ENCODE measurements around the gene SLC16A7. TPM values are rescaled to one million over a fixed set of nuclear protein-coding genes. Genes with fewer than 3 reads are reported as not detected.

Gene SLC16A7
- total RNA-seq, 4 donors from 2014 or later, result 14.9 to 22.2 (median 15.7) TPM

- 85 to 92% methylated on average over 1 of the region's 1 CpG for WGBS, 2 donors
- no peaks in the 10 kb centered on the region for H3K4me1 ChIP-seq
- DNase-seq, result no peak
- H3K36me3 ChIP-seq, result no peaks in the 10 kb centered on the region
- H3K9me3 ChIP-seq, result no peaks in the 10 kb centered on the region
- H3K27ac ChIP-seq, result no peak overlapping the region
- intact Hi-C loops (cut with DNase I), result no loop called here
- no peak for TF ChIP-seq POLR2A (IDR thresholded peaks at IDR 0.05)
- TF ChIP-seq CTCF (IDR thresholded peaks at IDR 0.05), result no peak
- H3K4me3 ChIP-seq (replicated peaks in 1 of 3), result no peak overlapping the region
- H3K27me3 ChIP-seq, result no peaks in the 10 kb centered on the region
Observed at GRCh38 chr12:59735231-59735630, 139.4 kb downstream of the SLC16A7 start.

DNA sequence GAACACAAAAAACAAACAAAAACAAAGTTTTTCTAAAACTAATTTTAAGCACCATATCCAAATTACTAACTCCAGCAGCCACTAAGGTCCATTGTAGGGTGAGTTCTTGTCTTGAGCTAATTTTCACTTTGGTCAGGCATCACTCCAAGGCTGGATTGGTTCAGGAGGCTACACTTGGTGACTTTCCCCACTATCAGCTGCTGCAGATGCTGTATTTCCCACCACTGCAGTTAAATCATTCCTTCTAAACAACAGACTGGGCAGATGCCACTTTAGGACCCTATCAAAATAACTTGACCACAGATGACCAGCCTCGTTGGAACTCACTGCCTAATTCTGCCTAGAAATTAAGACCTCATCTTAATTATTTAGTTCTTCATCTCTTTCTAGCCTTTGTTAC lies 140.5 kb downstream of the SLC16A7 start:
- no peak overlapping the region for H3K27ac ChIP-seq
- no peaks in the 10 kb centered on the region for H3K36me3 ChIP-seq
- WGBS, 2 donors, result 48 to 66% methylated on average over 1 of the region's 1 CpG
- intact Hi-C loops (cut with DNase I), result no loop called here
- no peak for DNase-seq
- H3K4me3 ChIP-seq (replicated peaks in 1 of 3), result no peak overlapping the region
- no peaks in the 10 kb centered on the region for H3K4me1 ChIP-seq
- H3K27me3 ChIP-seq, result no peaks in the 10 kb centered on the region
- no peaks in the 10 kb centered on the region for H3K9me3 ChIP-seq
- no peak for TF ChIP-seq CTCF (IDR thresholded peaks at IDR 0.05)
- no peak for TF ChIP-seq POLR2A (IDR thresholded peaks at IDR 0.05)

- H3K4me1 ChIP-seq, result no peaks in the 10 kb centered on the region
- intact Hi-C loops (cut with DNase I), result no loop called here
- no peak overlapping the region for H3K27ac ChIP-seq
- 22 to 38% methylated on average over 1 of the region's 1 CpG for WGBS, 2 donors
- H3K36me3 ChIP-seq, result no peaks in the 10 kb centered on the region
- no peak for DNase-seq
- H3K27me3 ChIP-seq, result no peaks in the 10 kb centered on the region
- H3K4me3 ChIP-seq (replicated peaks in 1 of 3), result no peak overlapping the region
- H3K9me3 ChIP-seq, result no peaks in the 10 kb centered on the region
- no peak for TF ChIP-seq POLR2A (IDR thresholded peaks at IDR 0.05)
- no peak for TF ChIP-seq CTCF (IDR thresholded peaks at IDR 0.05)
Observed at GRCh38 chr12:59736786-59737185, 141.0 kb downstream of the SLC16A7 start.

GRCh38 chr12:59737725-59738463 lies 142.1 kb downstream of the SLC16A7 start:
- DNase-seq, result no peak
- no peaks in the 10 kb centered on the region for H3K4me1 ChIP-seq
- H3K9me3 ChIP-seq, result no peaks in the 10 kb centered on the region
- 84 to 88% methylated on average over 3 of the region's 3 CpGs for WGBS, 2 donors
- intact Hi-C loops (cut with DNase I), result no loop called here
- H3K27me3 ChIP-seq, result no peaks in the 10 kb centered on the region
- no peak for TF ChIP-seq CTCF (IDR thresholded peaks at IDR 0.05)
- no peak for TF ChIP-seq POLR2A (IDR thresholded peaks at IDR 0.05)
- no peak overlapping the region for H3K4me3 ChIP-seq (replicated peaks in 1 of 3)
- no peak overlapping the region for H3K27ac ChIP-seq
- H3K36me3 ChIP-seq, result no peaks in the 10 kb centered on the region

- H3K27me3 ChIP-seq, result no peaks in the 10 kb centered on the region
- no peak overlapping the region for H3K4me3 ChIP-seq (replicated peaks in 1 of 3)
- TF ChIP-seq POLR2A (IDR thresholded peaks at IDR 0.05) (no peak), CTCF (IDR thresholded peaks at IDR 0.05) (no peak)
- no peak for DNase-seq
- WGBS, 2 donors, result 77 to 97% methylated on average over 1 of the region's 1 CpG
- no peak overlapping the region for H3K27ac ChIP-seq
- H3K9me3 ChIP-seq, result no peaks in the 10 kb centered on the region
- no peaks in the 10 kb centered on the region for H3K4me1 ChIP-seq
- H3K36me3 ChIP-seq, result no peaks in the 10 kb centered on the region
- intact Hi-C loops (cut with DNase I), result no loop called here
Observed at GRCh38 chr12:59742841-59743240, 147.0 kb downstream of the SLC16A7 start.

All from thyroid gland (tissue), 4 donors.